HepG2 (cell line): ENCODE data around the gene KIAA0319L. TPM values are rescaled to one million over a fixed set of nuclear protein-coding genes. Genes with fewer than 3 reads are reported as not detected.

ENCODE experiments used
- GABPA ChIP-seq, 2 experiments: IDR thresholded peaks; 2 replicates each; pipeline ENCODE4 v1.6.1; 2011 to 2016; ENCODE audit warnings: low read depth in 2 of 2, low read length in 1 of 2, missing biosample characterization in 1 of 2, missing genetic modification characterization in 1 of 2
- GPBP1L1 ChIP-seq: sonication (generic); formaldehyde crosslinking; IDR thresholded peaks from 2 replicates; pipeline ENCODE4 v1.5.0; 2020; ENCODE audit warnings: mild to moderate bottlenecking, missing genetic modification reagents
- HMGA1 ChIP-seq: sonication (generic); formaldehyde crosslinking; conservative IDR thresholded peaks from 2 replicates; pipeline ENCODE4 v1.4.0; 2020; ENCODE audit warnings: missing genetic modification reagents
- HOXA9 ChIP-seq: sonication (generic); formaldehyde crosslinking; IDR thresholded peaks from 2 replicates; pipeline ENCODE4 v1.8.1; 2022; ENCODE audit warnings: missing genetic modification reagents, mild to moderate bottlenecking, moderate library complexity, borderline replicate concordance
- KAT7 ChIP-seq: IDR thresholded peaks from 2 replicates; pipeline ENCODE4 v1.6.1; 2018; ENCODE audit warnings: borderline replicate concordance, missing compliant biosample characterization
- MAX ChIP-seq: IDR thresholded peaks from 2 replicates; pipeline ENCODE4 v1.6.1; 2012; ENCODE audit warnings: inconsistent platforms
- PAXIP1 ChIP-seq: sonication (generic); formaldehyde crosslinking; conservative IDR thresholded peaks from 2 replicates; pipeline ENCODE4 v1.4.0; 2020; ENCODE audit warnings: mild to moderate bottlenecking, missing genetic modification reagents, moderate library complexity
- SMAD1 ChIP-seq: sonication (generic); formaldehyde crosslinking; IDR thresholded peaks from 2 replicates; pipeline ENCODE4 v1.4.0; 2020; ENCODE audit warnings: missing genetic modification reagents, low read depth, mild to moderate bottlenecking, borderline replicate concordance
- SP140L ChIP-seq: sonication (generic); formaldehyde crosslinking; IDR thresholded peaks from 2 replicates; pipeline ENCODE4 v1.4.0; 2020; ENCODE audit warnings: missing genetic modification reagents, borderline replicate concordance
- SP5 ChIP-seq: IDR thresholded peaks from 2 replicates; pipeline ENCODE4 v1.6.1; 2016; ENCODE audit warnings: low read depth, borderline replicate concordance
- TBX3 ChIP-seq: fragments of 450-650 bp; IDR thresholded peaks from 2 replicates; pipeline ENCODE4 v1.6.1; 2017; ENCODE audit warnings: antibody characterized with exemption, mild to moderate bottlenecking, inconsistent platforms, borderline replicate concordance
- ZNF768 ChIP-seq: sonication (generic); formaldehyde crosslinking; IDR thresholded peaks from 2 replicates; pipeline ENCODE4 v1.4.0; 2020; ENCODE audit warnings: missing genetic modification reagents
- ZNF776 ChIP-seq: sonication (generic); formaldehyde crosslinking; IDR thresholded peaks from 2 replicates; pipeline ENCODE4 v1.4.0; 2020; ENCODE audit warnings: mild to moderate bottlenecking, missing genetic modification reagents
- ZNF780A ChIP-seq: sonication (generic); formaldehyde crosslinking; IDR thresholded peaks from 2 replicates; pipeline ENCODE4 v1.8.0; 2022; ENCODE audit warnings: mild to moderate bottlenecking, missing genetic modification reagents, moderate library complexity
- ZNF83 ChIP-seq: sonication (generic); formaldehyde crosslinking; IDR thresholded peaks from 2 replicates; pipeline ENCODE4 v1.4.0; 2020; ENCODE audit warnings: missing genetic modification reagents, mild to moderate bottlenecking, borderline replicate concordance
- polyA plus RNA-seq, 8 experiments: library from polyadenylated mRNA; depleted of rRNA in 3 of 8; stranded (reverse) in 7 of 8; unstranded in 1 of 8; fragments of >200 nt; fragmentation: Illumina TruSeq in 4 of 8; extraction: Trizol in 4 of 8; gene quantifications; 2 replicates each; pipeline versions ENCODE4 v1.2.1 to v1.2.3, GENCODE V29; 2011 to 2016; ENCODE audit warnings: low read depth in 4 of 8, missing spikeins in 1 of 8, mixed read lengths in 1 of 8; ENCODE audit not compliant: insufficient read depth in 1 of 8
- total RNA-seq, 5 experiments: library from RNA; depleted of rRNA; stranded (reverse); fragments of >200 nt; fragmentation: Illumina TruSeq; extraction: Trizol; gene quantifications; 2 replicates each; pipeline ENCODE4 v1.2.3, GENCODE V29; 2016; ENCODE audit warnings: low read depth in 1 of 5
- TF ChIP-seq, protein P1 (sequence below): sonication (generic); formaldehyde crosslinking; IDR thresholded peaks from 2 replicates; pipeline ENCODE4 v1.4.0; 2020; ENCODE audit warnings: missing genetic modification reagents, borderline replicate concordance
- TF ChIP-seq, protein P2 (sequence below): sonication (generic); formaldehyde crosslinking; IDR thresholded peaks from 2 replicates; pipeline ENCODE4 v1.8.1; 2023; ENCODE audit warnings: missing genetic modification reagents, inconsistent platforms, borderline replicate concordance

KIAA0319L gene
- total and polyA plus RNA-seq, 2 of the 13 experiments (the other 11 are each of a cell fraction or from before 2014, with no cell fraction given), result 33.4 to 82.6 TPM

- TF ChIP-seq PAXIP1 (CRISPR knock-in tag) (peak; percentile 83), SP140L (CRISPR knock-in tag) (no peak), ZNF83 (no peak), KAT7 (no peak), ZNF780A (CRISPR knock-in tag) (no peak), GPBP1L1 (CRISPR knock-in tag) (no peak), ZNF776 (CRISPR knock-in tag) (no peak), ZNF768 (CRISPR knock-in tag) (no peak), HMGA1 (no peak), GABPA (IDR thresholded peaks at IDR 0.05; ENCODE audit: low read depth, low read length) (no peak), GABPA (CRISPR knock-in tag; IDR thresholded peaks at IDR 0.05; ENCODE audit: low read depth) (0 out of 2 replicates have a peak, but pooled peaks have one; percentile 40), TBX3 (peak; percentile 68; the same call in 1 of the 2 replicates), MAX (no peak), HOXA9 (no peak), SMAD1 (CRISPR knock-in tag) (no peak), SP5 (no peak)
- TF ChIP-seq, protein P1, sequence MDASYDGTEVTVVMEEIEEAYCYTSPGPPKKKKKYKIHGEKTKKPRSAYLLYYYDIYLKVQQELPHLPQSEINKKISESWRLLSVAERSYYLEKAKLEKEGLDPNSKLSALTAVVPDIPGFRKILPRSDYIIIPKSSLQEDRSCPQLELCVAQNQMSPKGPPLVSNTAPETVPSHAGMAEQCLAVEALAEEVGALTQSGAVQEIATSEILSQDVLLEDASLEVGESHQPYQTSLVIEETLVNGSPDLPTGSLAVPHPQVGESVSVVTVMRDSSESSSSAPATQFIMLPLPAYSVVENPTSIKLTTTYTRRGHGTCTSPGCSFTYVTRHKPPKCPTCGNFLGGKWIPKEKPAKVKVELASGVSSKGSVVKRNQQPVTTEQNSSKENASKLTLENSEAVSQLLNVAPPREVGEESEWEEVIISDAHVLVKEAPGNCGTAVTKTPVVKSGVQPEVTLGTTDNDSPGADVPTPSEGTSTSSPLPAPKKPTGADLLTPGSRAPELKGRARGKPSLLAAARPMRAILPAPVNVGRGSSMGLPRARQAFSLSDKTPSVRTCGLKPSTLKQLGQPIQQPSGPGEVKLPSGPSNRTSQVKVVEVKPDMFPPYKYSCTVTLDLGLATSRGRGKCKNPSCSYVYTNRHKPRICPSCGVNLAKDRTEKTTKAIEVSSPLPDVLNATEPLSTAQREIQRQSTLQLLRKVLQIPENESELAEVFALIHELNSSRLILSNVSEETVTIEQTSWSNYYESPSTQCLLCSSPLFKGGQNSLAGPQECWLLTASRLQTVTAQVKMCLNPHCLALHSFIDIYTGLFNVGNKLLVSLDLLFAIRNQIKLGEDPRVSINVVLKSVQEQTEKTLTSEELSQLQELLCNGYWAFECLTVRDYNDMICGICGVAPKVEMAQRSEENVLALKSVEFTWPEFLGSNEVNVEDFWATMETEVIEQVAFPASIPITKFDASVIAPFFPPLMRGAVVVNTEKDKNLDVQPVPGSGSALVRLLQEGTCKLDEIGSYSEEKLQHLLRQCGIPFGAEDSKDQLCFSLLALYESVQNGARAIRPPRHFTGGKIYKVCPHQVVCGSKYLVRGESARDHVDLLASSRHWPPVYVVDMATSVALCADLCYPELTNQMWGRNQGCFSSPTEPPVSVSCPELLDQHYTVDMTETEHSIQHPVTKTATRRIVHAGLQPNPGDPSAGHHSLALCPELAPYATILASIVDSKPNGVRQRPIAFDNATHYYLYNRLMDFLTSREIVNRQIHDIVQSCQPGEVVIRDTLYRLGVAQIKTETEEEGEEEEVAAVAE (CRISPR knock-in tag), result no peak; the same call in 1 of the 2 replicates
- TF ChIP-seq, protein P2, sequence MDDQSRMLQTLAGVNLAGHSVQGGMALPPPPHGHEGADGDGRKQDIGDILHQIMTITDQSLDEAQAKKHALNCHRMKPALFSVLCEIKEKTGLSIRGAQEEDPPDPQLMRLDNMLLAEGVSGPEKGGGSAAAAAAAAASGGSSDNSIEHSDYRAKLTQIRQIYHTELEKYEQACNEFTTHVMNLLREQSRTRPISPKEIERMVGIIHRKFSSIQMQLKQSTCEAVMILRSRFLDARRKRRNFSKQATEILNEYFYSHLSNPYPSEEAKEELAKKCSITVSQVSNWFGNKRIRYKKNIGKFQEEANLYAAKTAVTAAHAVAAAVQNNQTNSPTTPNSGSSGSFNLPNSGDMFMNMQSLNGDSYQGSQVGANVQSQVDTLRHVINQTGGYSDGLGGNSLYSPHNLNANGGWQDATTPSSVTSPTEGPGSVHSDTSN (CRISPR knock-in tag), result no peak
Observed at GRCh38 chr1:35555601-35556477, 1.4 kb downstream of the KIAA0319L start (continued).
